ENCODE data around the gene IKZF1.

The IKZF1 gene

GRCh38 chr7:50307368-50308032 is 3.0 kb downstream of the IKZF1 start:
- peak overlapping the region; percentile 88 for H3K4me2 ChIP-seq
- no peak for TF ChIP-seq Cebpa-rat (IDR thresholded peaks at IDR 0.05)
- peak overlapping the region; percentile 91 for H3K4me3 ChIP-seq
- H3K27me3 ChIP-seq: no peaks in the 10 kb centered on the region
- H3K36me3 ChIP-seq: no peaks in the 10 kb centered on the region
- no peaks in the 10 kb centered on the region for H3K9me3 ChIP-seq
- peak overlapping the region; percentile 91 for H3K9ac ChIP-seq
- H3K4me1 ChIP-seq: peaks cover 47% of the 10 kb centered on the region
- peak overlapping the region; percentile 92 for H3K27ac ChIP-seq
- H4K20me1 ChIP-seq: peaks cover 22% of the 10 kb centered on the region

DNA sequence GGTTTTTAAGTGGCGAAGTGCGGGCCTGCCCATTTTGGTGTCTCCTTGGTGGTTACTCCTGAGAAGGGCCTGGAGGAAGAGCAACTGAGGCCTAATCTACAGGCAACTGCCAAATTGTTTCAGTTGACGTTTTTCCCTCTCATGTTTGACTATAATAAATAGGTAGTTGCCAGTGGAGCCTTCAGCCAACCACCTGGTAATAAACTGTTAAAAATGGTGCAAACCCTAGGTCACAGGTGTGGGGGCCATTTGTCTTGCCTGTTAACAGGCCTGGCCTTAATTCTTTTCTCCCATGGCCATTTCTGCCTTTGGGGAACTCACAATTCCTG is 3.7 kb downstream of the IKZF1 start:
- Histone ChIP-seq H3K9me3 (no peaks in the 10 kb centered on the region), H3K36me3 (no peaks in the 10 kb centered on the region; the same call in 1 of the 2 replicates), H3K4me3 (peak overlapping the region; percentile 91), H3K4me1 (peaks cover 47% of the 10 kb centered on the region), H3K9ac (peak overlapping the region; percentile 91), H3K27me3 (no peaks in the 10 kb centered on the region), H4K20me1 (peaks cover 29% of the 10 kb centered on the region), H3K27ac (peak overlapping the region; percentile 92), H3K4me2 (peak overlapping the region; percentile 88)
- no peak for TF ChIP-seq Cebpa-rat (IDR thresholded peaks at IDR 0.05)

- Histone ChIP-seq H3K27ac (peak overlapping the region; percentile 92), H3K9ac (peak overlapping the region; percentile 91), H3K4me2 (peak overlapping the region; percentile 88), H3K9me3 (no peaks in the 10 kb centered on the region), H3K36me3 (no peaks in the 10 kb centered on the region; the same call in 1 of the 2 replicates), H3K27me3 (no peaks in the 10 kb centered on the region), H4K20me1 (peaks cover 35% of the 10 kb centered on the region), H3K4me3 (peak overlapping the region; percentile 91), H3K4me1 (peaks cover 48% of the 10 kb centered on the region)
- no peak for TF ChIP-seq Cebpa-rat (IDR thresholded peaks at IDR 0.05)
These were observed 4.2 kb downstream of the IKZF1 start for GRCh38 chr7:50308532-50309385.

- Histone ChIP-seq H3K4me1 (peaks cover 57% of the 10 kb centered on the region), H3K9ac (peak overlapping the region; percentile 91), H4K20me1 (peaks cover 44% of the 10 kb centered on the region), H3K9me3 (no peaks in the 10 kb centered on the region), H3K4me3 (peak overlapping the region; percentile 91), H3K27ac (peak overlapping the region; percentile 92), H3K4me2 (peak overlapping the region; percentile 88), H3K27me3 (no peaks in the 10 kb centered on the region), H3K36me3 (peaks cover 7% of the 10 kb centered on the region)
- TF ChIP-seq Cebpa-rat (IDR thresholded peaks at IDR 0.05): no peak
These were observed 5.2 kb downstream of the IKZF1 start for GRCh38 chr7:50309721-50310120.

DNA sequence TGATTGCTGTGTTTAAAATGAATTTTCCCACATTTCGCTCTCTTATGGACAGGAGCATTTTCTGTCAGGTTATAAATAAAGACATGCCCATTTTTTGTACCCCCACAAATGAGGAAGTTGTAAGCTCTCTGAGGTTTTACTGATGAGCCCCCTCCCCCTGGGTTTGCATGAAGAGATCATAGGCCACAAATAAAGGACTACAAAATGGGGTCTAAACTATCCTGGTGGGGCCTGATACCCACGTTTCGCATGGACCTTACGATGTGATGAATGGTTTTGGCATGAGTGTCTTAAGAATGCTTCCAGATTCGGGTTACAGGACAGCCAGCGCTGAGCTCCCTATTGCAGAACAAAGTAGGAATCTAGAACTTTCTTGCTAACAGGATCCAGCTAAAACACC is 5.8 kb downstream of the IKZF1 start:
- peaks cover 64% of the 10 kb centered on the region for H3K4me1 ChIP-seq
- H3K36me3 ChIP-seq: peaks cover 12% of the 10 kb centered on the region
- TF ChIP-seq Cebpa-rat (IDR thresholded peaks at IDR 0.05): no peak
- peak overlapping the region; percentile 91 for H3K4me3 ChIP-seq
- peak overlapping the region; percentile 92 for H3K27ac ChIP-seq
- H3K27me3 ChIP-seq: no peaks in the 10 kb centered on the region
- peak overlapping the region; percentile 91 for H3K9ac ChIP-seq
- peaks cover 51% of the 10 kb centered on the region for H4K20me1 ChIP-seq
- peak overlapping the region; percentile 88 for H3K4me2 ChIP-seq
- no peaks in the 10 kb centered on the region for H3K9me3 ChIP-seq

DNA sequence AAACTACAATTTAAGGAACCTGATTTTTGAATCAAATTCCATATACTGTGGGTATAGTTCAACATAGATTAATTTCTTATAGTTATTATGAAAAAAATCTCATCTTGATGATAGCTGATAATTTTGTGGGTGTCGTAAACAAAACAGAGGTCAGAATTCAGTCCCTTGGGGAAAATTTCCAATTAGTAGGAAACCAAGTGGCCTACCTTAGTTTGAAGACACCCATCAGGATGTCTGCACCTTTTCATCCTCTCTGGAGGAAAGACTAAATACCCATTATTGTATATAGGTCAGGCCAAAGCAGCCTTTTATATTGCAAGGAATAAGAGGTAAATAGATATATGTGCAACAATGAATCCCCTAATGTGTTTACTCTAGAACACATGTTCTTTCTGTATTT is 6.4 kb downstream of the IKZF1 start:
- H3K4me2 ChIP-seq: peak overlapping the region; percentile 88
- no peak for TF ChIP-seq Cebpa-rat (IDR thresholded peaks at IDR 0.05)
- peak overlapping the region; percentile 91 for H3K9ac ChIP-seq
- H3K9me3 ChIP-seq: no peaks in the 10 kb centered on the region
- H3K36me3 ChIP-seq: peaks cover 18% of the 10 kb centered on the region
- peaks cover 70% of the 10 kb centered on the region for H3K4me1 ChIP-seq
- H3K4me3 ChIP-seq: peak overlapping the region; percentile 91
- no peaks in the 10 kb centered on the region for H3K27me3 ChIP-seq
- peaks cover 57% of the 10 kb centered on the region for H4K20me1 ChIP-seq
- H3K27ac ChIP-seq: peak overlapping the region; percentile 92

- H3K27ac ChIP-seq: peak overlapping the region; percentile 92
- H3K36me3 ChIP-seq: peaks cover 30% of the 10 kb centered on the region
- H3K4me2 ChIP-seq: peak overlapping the region; percentile 88
- peaks cover 85% of the 10 kb centered on the region for H3K4me1 ChIP-seq
- H3K9me3 ChIP-seq: no peaks in the 10 kb centered on the region
- peaks cover 72% of the 10 kb centered on the region for H4K20me1 ChIP-seq
- no peak for TF ChIP-seq Cebpa-rat (IDR thresholded peaks at IDR 0.05)
- H3K9ac ChIP-seq: peak overlapping the region; percentile 91
- no peaks in the 10 kb centered on the region for H3K27me3 ChIP-seq
- H3K4me3 ChIP-seq: peak overlapping the region; percentile 91
These were observed 8.0 kb downstream of the IKZF1 start for GRCh38 chr7:50312250-50313162.

DNA sequence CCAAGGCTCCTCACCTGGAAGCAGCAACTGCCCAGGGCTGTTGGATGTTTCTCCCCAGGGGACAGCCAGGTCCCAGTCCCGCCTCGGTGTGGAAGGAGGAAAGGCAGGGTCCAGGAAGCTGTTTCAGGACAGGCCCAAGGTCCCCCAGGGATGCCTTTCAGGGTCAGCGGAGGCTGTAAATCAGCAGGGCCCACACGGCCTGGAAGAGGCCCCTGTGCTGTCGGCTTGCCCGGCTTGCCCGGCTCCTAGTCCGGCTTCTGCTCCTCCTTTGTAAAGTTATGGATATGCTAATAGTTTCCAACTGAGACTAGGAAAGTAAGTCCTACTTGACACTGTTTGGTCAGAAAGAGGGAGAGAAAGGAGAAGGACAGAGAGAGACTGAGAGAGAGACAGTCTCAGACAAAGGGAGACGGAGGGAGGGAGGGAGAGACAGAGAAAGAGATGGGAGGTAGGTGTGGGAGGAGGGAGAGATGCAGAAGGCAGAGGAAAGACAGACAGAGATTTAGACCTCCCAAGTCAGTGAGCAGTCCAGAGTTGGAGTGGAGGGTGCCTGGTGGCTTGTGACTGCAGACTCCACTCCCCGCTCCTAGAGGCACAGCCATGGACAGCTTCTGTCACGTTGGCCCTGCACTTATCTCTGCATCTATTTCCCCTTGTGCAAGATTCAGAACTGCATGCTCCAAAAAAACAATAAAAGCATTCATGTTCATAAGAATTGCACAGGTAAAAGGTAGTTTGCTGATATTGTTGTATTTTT is 10.5 kb downstream of the IKZF1 start:
- Histone ChIP-seq H3K4me3 (peak overlapping the region; percentile 45), H3K9ac (peak overlapping the region; percentile 76), H3K36me3 (peaks cover 55% of the 10 kb centered on the region), H3K4me1 (peaks cover 98% of the 10 kb centered on the region), H3K9me3 (no peaks in the 10 kb centered on the region), H3K4me2 (peak overlapping the region; percentile 88), H4K20me1 (peaks cover 97% of the 10 kb centered on the region), H3K27ac (peak overlapping the region; percentile 74), H3K27me3 (no peaks in the 10 kb centered on the region)
- no peak for TF ChIP-seq Cebpa-rat (IDR thresholded peaks at IDR 0.05)

Measured in BLaER1 (cell line).